Aorta (tissue), 5 donors: ENCODE results near the gene HK3. TPM values are rescaled to one million over a fixed set of nuclear protein-coding genes. Genes with fewer than 3 reads are reported as not detected.

ENCODE experiments used
- ATAC-seq: fragments of 200-7000 bp; cut with Tn5 transposase; one replicate; pipeline ENCODE4 v1.9.1; 2022; ENCODE audit warnings: moderate library complexity; ENCODE audit not compliant: low FRiP score
- DNase-seq, 2 donors: peaks; one replicate each; pipeline ENCODE4 v3.0.0-alpha.2; 2020
- H3K27ac ChIP-seq, 2 donors: one replicate each; pipeline ENCODE4 v1.5.1; 2013; ENCODE audit warnings: low read length in 2 of 2, mild to moderate bottlenecking in 2 of 2, moderate library complexity in 2 of 2, control low read depth in 1 of 2, inconsistent platforms in 1 of 2, low read depth in 1 of 2
- H3K27me3 ChIP-seq, 2 donors: one replicate each; pipeline ENCODE4 v1.6.1; 2013; ENCODE audit warnings: control low read depth in 1 of 2, low read length in 1 of 2, mild to moderate bottlenecking in 1 of 2, moderate library complexity in 1 of 2; ENCODE audit not compliant: insufficient read depth in 2 of 2, control insufficient read depth in 1 of 2
- H3K36me3 ChIP-seq, 2 donors: one replicate each; pipeline ENCODE4 v1.6.1; 2013; ENCODE audit warnings: control low read depth in 1 of 2, low read length in 1 of 2, mild to moderate bottlenecking in 1 of 2; ENCODE audit not compliant: insufficient read depth in 2 of 2, control insufficient read depth in 1 of 2
- H3K4me1 ChIP-seq, 2 donors: one replicate each; pipeline ENCODE4 v1.6.1; 2013; ENCODE audit warnings: low read length in 2 of 2, control low read depth in 1 of 2, mild to moderate bottlenecking in 1 of 2, moderate library complexity in 1 of 2; ENCODE audit not compliant: insufficient read depth in 2 of 2, control insufficient read depth in 1 of 2
- H3K4me3 ChIP-seq, 2 donors: one replicate each; pipeline ENCODE4 v1.5.1; 2013; ENCODE audit warnings: low read length in 2 of 2, control low read depth in 1 of 2, mild to moderate bottlenecking in 1 of 2
- H3K9me3 ChIP-seq: one replicate; pipeline ENCODE4 v1.6.1; 2013; ENCODE audit warnings: mild to moderate bottlenecking, low read length; ENCODE audit not compliant: control insufficient read depth
- WGBS, 2 donors: extraction: QIAGEN DNeasy Blood & Tissue Kit; methylation state at CpG; one replicate each; pipeline ENCODE4 v1.1.7; 2013; 5-methylcytosine and 5-hydroxymethylcytosine counted together
- intact Hi-C, 2 donors: fragments of 100-400 bp; cut with DNase I; formaldehyde crosslinking; loops; one replicate each; pipeline versions ENCODE4 v1.14.2 to v1.15.0; 2022
- polyA plus RNA-seq, 2 donors: library from polyadenylated mRNA; stranded (reverse); fragments of 200-250 nt; gene quantifications; one replicate each; pipeline ENCODE4 v1.2.3, GENCODE V29; 2013
- total RNA-seq, 2 donors: library from RNA; stranded (reverse); fragmentation: NEBNext Ultra II Directional; extraction: Animal tissue kit (Norgen Biotek cat#: 25700); gene quantifications; one replicate each; pipeline ENCODE4 v1.2.1, GENCODE V29; 2021
- donor health status: healthy with polysubstance abuse.
- donor health status: Bipolar disorder and iron deficiency.
- donor health status: DM: no; HTN: no; CAD: no.
- donor health status: DM: no; HTN: no; CAD: no.
- donor health status: DM: yes; HTN: yes; CAD: no.

Gene HK3
- total and polyA plus RNA-seq, 4 donors, result 7.9 to 38.8 (median 17.9) TPM

- no peak for DNase-seq
- peaks cover 16 to 19% of the 10 kb centered on the region in 2 donors for H3K36me3 ChIP-seq
These were observed 9.7 kb upstream of the HK3 start for GRCh38 chr5:176908675-176909368.

GRCh38 chr5:176906796-176907195 lies 7.7 kb upstream of the HK3 start:
- intact Hi-C loops, result no loop called here
- H3K36me3 ChIP-seq, result peaks cover 20% of the 10 kb centered on the region in 2 donors
- H3K9me3 ChIP-seq, result no peaks in the 10 kb centered on the region
- H3K27ac ChIP-seq, result no peak overlapping the region
- WGBS, 2 donors, result 78 to 89% methylated on average over 3 of the region's 3 CpGs
- H3K27me3 ChIP-seq, result no peaks in the 10 kb centered on the region
- H3K4me3 ChIP-seq, result no peak overlapping the region
- DNase-seq (no peak), ATAC-seq (no peak)
- no peaks in the 10 kb centered on the region for H3K4me1 ChIP-seq

More at GRCh38 chr5:176908675-176909368, 9.7 kb upstream of the HK3 start:
- intact Hi-C loops, result no loop called here
- no peaks in the 10 kb centered on the region for H3K4me1 ChIP-seq
- ATAC-seq, result no peak
- no peak overlapping the region for H3K27ac ChIP-seq
- H3K27me3 ChIP-seq, result no peaks in the 10 kb centered on the region
- 95% methylated on average over 5 of the region's 5 CpGs for WGBS, 2 donors
- no peaks in the 10 kb centered on the region for H3K9me3 ChIP-seq
- no peak overlapping the region for H3K4me3 ChIP-seq

- intact Hi-C loops, result no loop called here
- Histone ChIP-seq H3K4me3 (no peak overlapping the region), H3K9me3 (no peaks in the 10 kb centered on the region), H3K27me3 (no peaks in the 10 kb centered on the region), H3K36me3 (peaks cover 20% of the 10 kb centered on the region in 2 donors), H3K27ac (no peak overlapping the region), H3K4me1 (no peaks in the 10 kb centered on the region)
- ATAC-seq, result no peak
- 86 to 92% methylated on average over 1 of the region's 1 CpG for WGBS, 2 donors
- no peak for DNase-seq
These were observed 7.0 kb upstream of the HK3 start for GRCh38 chr5:176906126-176906525.

GRCh38 chr5:176904276-176904675 lies 5.1 kb upstream of the HK3 start:
- Histone ChIP-seq H3K4me3 (no peak overlapping the region), H3K4me1 (no peaks in the 10 kb centered on the region)
- 77 to 79% methylated on average over 3 of the region's 3 CpGs for WGBS, 2 donors

DNA sequence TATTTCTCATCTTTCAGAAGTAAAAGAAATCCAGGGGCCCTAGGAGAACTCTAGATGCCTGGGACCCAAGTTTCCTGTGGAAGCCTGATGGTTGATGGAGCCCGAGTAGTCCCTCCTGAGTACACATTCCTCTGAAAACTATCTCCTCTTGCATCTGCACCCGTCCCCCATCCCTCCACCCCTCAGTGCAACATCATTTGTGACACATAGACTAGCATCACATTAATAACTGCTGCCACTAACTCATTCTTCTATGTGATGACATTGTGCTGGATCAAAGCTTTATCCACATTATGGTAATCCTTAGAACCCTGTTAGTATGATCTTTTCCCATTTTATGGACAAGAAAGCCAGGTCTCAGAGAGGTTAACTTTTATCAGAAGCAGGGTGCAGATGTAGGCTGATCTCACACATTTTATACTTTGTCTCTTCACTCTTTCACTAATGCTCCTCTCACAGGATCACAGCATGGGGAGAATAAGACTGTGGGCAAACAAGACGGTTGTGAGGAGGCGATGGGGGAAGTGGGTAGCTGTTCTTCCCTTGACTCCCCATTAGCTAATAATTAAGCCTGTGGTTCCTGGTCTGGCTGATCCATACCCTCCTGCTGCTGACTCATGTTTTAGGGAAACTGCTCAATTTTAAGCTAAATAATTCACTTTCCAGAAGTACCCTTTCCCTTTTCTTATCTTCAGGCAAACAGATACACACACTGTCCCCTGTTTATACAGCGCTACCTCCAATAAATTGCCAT lies 3.9 kb upstream of the HK3 start:
- 90 to 92% methylated on average over 5 of the region's 5 CpGs for whole genome bisulfite sequencing, 2 donors
- H3K27me3 ChIP-seq, result no peaks in the 10 kb centered on the region
- H3K27ac ChIP-seq, result no peak overlapping the region
- H3K4me1 ChIP-seq, result no peaks in the 10 kb centered on the region
- no peak overlapping the region for H3K4me3 ChIP-seq
- no peak for ATAC-seq
- H3K9me3 ChIP-seq, result no peaks in the 10 kb centered on the region
- no peak for DNase-seq
- peaks cover 17 to 20% of the 10 kb centered on the region in 2 donors for H3K36me3 ChIP-seq
- intact Hi-C loops, result no loop called here

More at GRCh38 chr5:176904276-176904675, 5.1 kb upstream of the HK3 start:
- Histone ChIP-seq H3K27ac (no peak overlapping the region), H3K9me3 (no peaks in the 10 kb centered on the region), H3K27me3 (no peaks in the 10 kb centered on the region), H3K36me3 (peaks cover 20% of the 10 kb centered on the region in 2 donors)
- ATAC-seq (no peak), DNase-seq (no peak)
- intact Hi-C loops, result no loop called here

- H3K36me3 ChIP-seq, result peaks cover 15 to 20% of the 10 kb centered on the region in 2 donors
- H3K4me3 ChIP-seq, result no peak overlapping the region
- ATAC-seq (no peak), DNase-seq (no peak)
- no peaks in the 10 kb centered on the region for H3K27me3 ChIP-seq
- intact Hi-C loops, result no loop called here
- WGBS, 2 donors, result 90 to 91% methylated on average over 6 of the region's 6 CpGs
- H3K27ac ChIP-seq, result no peak overlapping the region
- no peaks in the 10 kb centered on the region for H3K9me3 ChIP-seq
- no peaks in the 10 kb centered on the region for H3K4me1 ChIP-seq
These were observed 3.1 kb upstream of the HK3 start for GRCh38 chr5:176902102-176902814.

- intact Hi-C loops, result no loop called here
- Histone ChIP-seq H3K9me3 (no peaks in the 10 kb centered on the region), H3K4me1 (no peaks in the 10 kb centered on the region), H3K27ac (no peak overlapping the region), H3K36me3 (peaks cover 12 to 15% of the 10 kb centered on the region in 2 donors), H3K27me3 (no peaks in the 10 kb centered on the region), H3K4me3 (no peak overlapping the region)
- WGBS, 2 donors, result 90 to 93% methylated on average over 12 of the region's 12 CpGs
- no peak for ATAC-seq
- no peak for DNase-seq
These were observed 2.3 kb upstream of the HK3 start for GRCh38 chr5:176901260-176902101.

GRCh38 chr5:176900780-176901204 lies 1.6 kb upstream of the HK3 start:
- H3K4me1 ChIP-seq, result no peaks in the 10 kb centered on the region
- H3K36me3 ChIP-seq, result peaks cover 9 to 11% of the 10 kb centered on the region in 2 donors
- ATAC-seq (no peak), DNase-seq (no peak)
- intact Hi-C loops, result no loop called here
- no peaks in the 10 kb centered on the region for H3K9me3 ChIP-seq
- H3K4me3 ChIP-seq, result no peak overlapping the region
- no peak overlapping the region for H3K27ac ChIP-seq
- WGBS, 2 donors, result 78 to 80% methylated on average over 7 of the region's 7 CpGs
- no peaks in the 10 kb centered on the region for H3K27me3 ChIP-seq
